Measurements from ENCODE around the gene IRF7.

IRF7 gene

DNA sequence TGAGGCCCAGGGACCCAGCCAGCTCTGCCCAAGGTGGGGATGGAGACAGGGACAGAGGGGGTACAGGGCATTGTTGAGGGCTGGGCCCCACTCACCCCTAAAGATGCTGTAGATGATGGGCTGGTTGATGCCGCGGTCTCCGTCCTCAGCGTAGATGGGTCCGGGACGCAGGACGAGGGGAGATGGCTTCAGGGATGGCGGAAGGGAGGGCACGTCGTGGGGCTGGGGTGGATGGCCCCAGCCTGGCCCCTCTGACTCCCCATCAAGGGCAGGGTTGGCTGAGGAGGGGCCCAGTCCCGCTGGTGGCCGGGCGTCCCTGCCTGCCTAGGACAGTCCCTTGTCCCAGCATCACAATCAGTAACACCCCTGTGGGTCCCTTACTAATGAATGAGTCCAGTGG is 4.5 kb upstream of the IRF7 start:
- no peak for DNase-seq

DNA sequence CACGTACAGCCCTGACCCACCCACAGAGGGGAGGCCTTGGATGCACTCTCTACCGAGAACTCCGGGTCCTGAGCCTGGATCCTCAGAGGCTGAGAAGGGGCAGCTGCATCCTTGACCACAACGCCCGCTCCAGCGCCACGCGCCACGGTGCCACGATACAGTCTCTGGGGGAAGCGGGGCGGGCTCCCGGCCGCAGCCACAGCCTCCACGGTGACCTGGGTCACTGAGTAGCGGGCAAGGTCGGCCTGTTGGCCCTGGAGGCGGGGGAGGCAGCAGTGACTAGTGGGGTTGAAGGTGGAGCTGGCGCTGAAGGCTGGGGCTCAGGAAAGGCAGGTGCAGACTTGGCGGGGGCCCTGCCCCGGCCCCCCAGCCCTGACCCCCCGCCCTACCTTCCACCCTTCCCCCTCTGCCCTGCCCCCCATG is 3.9 kb upstream of the IRF7 start:
- no peak for DNase-seq

DNA sequence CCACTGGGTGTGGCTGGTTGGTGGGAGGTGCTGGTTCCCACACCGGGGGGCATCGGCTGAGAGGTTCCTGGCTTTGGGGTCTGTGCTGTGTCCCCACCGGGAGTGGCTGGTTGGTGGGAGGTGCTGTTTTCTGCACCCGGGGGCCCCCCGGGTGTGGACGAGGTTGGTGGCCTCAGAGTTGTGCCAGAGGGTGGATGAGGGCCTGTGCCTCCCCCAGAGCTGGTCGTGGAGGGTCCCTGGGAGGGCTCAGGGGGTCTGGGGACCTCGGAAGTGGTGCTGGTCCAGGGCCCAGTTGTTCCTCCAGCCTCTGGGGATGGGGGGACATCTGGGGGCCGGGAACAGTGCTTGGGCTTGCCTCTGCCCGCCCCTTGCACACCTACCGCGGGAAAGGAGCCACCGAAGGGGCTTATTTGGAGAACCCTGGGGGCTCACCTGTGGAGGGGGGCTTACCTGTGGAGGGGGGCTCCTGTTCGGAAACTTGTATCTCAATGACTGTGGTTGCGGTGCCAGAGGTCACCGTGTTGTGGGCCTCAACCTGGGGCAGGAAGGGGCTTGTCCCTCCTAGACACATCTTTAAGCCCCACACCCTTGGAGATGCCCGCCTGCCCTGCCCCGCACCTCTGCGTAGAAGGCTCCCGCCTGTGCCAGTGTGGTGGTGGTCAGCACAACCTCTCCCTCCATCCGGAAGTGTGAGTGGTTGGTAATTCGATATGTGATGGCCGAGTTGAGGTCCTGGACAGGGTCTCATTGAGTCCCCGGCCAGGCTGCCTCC is 3.3 kb upstream of the IRF7 start:
- DNase-seq = no peak

DNA sequence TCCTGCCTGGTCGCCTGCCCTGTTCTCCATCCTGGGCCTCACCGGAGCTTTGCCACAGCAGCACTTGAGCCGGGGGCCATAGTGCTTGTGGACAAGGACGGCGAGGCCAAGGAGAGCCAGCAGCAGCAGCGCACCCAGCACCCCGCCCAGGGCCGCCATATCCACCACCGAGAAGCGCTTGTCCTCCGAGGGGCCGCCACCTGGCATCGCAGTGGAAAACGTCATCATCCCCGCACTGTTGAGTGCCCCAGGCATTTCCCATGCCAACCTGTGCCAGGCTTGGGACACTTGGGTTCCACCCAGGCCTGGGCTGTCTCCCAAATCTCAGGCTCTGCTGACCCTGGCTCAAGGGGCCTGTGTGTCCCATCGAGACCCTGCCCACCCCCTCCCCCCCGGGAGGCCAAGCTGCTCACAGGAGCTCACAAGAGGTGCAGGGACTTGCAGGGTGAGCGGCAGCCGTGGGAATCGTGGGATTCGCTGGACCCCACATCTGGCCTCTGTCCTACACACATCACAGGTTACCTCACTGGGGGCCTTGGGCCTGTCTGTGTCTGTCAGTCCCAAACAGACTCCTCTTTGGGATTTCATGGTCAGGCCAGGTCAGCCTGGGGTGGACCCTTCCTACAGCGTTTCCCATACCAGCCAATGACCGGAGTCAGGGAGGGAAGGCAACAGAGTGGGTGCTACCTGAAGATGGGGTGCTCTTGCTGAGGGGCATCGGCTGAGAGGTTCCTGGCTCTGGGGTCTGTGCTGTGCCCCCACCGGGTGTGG is 2.3 kb upstream of the IRF7 start:
- no peak for DNase-seq

DNA sequence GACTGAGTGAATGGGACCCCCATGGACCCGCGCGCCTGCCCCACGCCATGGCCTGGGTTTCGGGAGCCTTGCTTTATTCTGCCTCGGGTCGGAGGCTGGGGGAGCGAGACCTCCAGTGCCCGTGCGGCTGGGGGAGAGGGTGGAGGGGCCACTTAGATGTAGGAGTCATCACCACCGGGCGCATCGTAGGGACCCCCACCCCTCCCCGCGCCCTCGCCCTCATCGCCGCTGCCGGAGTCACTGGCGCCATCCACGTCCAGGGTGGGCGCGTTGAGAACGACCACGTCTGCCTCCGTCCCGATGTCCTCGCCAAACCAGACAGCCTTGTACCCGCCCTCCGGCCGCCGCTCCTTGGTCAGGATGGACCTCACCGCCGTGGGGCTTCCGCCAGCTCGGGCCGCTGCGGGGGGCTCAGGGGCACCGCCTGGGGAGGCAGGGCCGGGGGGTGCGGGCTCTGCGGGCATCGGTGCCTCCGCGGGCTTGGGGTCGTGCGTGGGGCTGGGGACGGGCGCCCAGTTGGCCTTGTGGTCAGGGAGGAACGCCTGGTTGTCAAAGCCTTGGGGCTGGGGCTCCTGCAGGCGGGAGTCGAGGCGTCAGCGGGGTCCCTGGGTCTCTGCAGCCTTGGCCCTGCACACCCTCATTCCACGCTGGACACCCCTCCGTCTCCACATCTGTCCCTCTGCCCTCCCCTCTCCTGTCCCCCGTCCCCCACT is 1.6 kb upstream of the IRF7 start:
- no peak for DNase-seq

DNA sequence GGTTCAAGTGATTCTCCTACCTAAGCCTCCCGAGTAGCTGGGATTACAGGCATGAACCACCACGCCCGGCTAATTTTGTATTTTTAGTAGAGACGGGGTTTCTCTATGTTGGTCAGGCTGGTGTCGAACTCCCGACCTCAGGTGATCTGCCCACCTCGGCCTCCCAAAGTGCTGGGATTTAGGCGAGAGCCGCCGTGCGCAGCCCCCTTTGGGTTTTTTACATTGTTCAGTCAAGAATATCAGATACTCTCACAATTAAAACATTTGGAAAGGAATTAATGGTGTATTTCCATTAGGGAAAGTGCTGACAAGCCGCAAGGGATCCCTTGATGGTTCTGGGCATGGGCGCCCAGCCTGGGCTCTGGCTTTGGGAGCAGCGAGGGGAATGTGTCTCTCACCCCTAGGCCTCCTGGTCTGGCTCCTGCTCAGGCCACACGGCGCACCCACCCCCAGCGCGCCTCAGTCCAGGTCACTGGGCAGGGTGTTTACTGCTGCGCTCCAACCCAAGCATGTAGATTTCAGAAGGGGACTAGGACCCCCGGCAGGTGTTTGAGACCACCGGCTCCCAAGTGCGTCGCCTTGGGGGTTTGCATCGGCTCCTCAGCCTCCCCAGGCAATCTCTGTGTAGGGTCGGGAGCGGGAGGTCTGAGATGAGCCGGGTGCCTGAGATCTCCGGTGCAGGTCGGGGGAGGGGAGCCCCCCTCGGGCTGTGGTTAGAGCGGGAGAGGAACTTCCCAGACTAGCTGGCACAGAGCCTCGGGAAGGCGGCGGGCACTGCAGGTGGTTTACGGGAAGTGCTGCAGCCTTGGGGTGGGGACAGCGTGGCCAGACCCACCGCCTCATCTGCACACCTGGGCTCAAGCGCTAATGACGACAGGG is 809 bp upstream of the IRF7 start:
- no peak for DNase-seq

DNA sequence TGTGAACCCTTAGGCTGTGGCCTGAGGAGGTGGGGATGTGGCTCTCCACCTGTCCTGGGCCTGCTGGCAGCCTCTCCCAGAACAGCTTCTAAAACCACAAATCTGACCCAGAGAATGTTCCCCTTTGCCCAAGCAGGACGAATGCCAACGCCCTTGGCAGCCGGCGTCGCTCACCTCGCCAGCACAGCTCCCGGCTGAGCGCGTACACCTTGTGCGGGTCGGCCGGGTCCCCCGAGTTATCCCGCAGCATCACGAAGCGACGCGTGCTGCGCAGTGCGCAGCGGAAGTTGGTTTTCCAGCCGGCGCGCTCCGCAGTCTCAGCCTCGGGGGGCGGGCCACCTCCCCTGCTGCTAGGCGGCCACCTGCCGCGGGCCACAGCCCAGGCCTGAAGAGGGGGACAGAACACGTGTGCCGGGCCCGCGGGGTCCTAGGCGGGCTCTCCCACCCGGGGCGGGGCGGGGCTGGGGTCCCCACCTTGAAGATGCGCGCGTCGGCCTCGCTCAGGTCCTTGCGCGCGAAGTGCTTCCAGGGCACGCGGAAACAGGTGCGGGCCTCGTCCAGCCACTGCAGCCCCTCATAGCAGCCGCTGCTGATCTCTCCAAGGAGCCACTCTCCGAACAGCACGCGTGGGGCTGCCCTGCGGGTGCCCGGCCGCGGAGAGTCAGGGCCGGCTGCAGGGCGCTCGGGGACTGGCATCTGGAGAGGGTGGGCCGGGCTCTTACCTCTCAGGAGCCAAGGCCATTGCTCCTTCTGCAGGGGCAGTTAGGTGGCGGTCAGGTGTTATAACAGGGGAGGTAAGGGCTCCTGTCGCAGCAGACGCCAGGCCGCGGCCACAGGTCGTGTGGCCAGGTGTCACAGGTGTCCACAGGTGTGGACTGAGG is 887 bp downstream of the IRF7 start:
- no peak for DNase-seq

DNA sequence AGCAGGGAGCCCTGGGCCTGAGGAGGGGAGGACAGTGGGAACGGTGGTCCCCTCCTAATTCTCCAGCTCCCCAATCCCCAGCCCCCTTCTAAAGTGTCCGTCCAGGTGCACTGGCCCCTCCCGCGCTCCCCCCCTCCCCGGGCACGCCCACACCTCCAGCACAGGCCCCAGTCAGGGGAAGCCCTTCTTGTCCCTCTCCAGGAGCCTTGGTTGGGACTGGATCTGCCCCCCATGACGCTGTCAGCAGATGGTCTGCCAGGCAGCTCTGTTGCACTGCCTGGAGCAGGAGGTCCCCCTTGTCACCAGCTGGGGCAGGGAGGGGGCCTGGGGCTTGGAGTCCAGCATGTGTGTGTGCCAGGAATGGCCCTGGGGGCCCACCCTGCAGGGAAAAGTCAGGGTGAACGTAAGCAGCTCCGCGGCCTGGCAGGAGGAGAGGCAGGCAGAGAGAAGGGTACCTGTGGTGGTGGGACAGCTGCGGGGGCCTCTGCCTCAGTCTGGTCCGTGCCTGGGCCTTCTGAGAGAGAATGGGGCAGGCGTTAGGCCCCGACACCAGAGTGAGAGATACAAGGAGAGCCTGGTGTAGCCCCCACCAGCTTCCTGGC is 1.6 kb downstream of the IRF7 start:
- no peak for DNase-seq

DNA sequence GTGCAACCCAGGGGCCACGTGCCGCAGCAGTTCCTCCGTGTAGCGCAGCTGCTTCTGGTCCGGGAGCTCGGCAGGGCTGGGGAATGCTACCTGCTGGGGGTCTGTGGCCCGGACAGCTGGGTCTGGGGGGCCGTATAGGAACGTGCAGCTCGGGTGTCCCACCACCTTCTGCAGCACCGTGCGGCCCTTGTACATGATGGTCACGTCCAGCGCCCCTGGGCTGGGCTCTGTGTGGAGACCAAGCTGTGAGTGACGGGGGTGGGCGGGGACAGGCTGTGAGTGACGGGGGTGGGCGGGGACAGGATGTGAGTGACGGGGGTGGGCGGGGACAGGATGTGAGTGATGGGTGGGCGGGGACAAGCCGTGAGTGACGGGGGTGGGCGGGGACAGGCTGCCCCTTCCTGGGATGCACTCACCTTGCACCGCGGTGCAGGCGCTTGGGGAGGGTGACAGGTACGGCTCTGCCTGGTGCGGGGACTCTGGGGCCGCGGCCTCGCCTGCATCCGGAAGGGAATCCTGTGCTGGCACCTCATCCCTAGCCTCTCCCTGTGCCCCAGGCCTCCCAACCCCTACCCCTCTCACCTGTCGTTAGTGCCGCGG is 2.3 kb downstream of the IRF7 start:
- no peak for DNase-seq

DNA sequence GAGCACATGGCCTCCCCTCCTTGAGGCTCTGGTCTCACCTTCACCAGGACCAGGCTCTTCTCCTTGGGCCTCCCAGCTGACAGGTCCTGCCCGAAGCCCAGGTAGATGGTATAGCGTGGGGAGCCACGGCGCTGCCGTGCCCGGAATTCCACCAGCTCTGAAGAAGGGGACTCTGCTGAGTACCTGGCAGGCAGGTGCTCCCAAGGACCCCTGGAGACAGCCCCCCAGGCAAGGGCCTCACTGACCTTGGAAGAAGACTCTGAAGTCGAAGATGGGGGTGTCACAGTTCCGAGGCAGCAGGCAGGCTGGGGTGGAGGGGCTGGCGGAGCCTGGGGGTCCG is 2.8 kb downstream of the IRF7 start:
- no peak for DNase-seq

DNA sequence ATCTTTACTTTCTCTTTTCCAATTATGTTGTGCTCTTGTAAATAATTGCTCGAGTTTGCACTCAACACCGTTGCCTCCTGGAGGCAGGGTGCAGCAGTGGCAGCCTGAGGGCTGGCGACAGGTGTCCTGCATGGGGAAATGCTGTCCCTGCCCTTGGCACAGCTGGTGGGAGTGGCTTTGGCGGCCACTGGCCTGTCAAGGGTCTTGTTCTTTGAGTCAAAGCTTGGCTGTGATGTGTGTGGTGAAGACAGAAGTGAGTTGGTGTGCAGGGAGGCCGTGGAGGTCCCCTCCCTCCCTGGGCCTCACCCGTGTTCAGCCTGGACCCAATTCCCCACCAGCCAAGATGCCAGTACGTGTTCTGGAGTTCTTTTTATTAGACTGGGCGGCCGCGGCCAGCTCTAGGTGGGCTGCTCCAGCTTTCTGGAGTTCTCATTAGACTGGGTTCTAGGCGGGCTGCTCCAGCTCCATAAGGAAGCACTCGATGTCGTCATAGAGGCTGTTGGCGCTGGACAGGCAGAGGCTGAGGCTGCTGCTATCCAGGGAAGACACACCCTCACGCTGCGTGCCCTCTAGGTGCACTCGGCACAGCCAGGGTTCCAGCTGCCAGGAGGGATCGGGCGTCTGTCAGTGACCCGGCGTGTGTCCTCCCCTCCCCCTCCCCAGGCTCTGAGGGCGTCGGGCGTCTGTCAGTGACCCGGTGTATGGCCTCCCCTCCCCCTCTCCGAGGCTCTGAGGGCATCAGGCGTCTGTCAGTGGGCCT is 3.4 kb downstream of the IRF7 start:
- no peak for DNase-seq

DNA sequence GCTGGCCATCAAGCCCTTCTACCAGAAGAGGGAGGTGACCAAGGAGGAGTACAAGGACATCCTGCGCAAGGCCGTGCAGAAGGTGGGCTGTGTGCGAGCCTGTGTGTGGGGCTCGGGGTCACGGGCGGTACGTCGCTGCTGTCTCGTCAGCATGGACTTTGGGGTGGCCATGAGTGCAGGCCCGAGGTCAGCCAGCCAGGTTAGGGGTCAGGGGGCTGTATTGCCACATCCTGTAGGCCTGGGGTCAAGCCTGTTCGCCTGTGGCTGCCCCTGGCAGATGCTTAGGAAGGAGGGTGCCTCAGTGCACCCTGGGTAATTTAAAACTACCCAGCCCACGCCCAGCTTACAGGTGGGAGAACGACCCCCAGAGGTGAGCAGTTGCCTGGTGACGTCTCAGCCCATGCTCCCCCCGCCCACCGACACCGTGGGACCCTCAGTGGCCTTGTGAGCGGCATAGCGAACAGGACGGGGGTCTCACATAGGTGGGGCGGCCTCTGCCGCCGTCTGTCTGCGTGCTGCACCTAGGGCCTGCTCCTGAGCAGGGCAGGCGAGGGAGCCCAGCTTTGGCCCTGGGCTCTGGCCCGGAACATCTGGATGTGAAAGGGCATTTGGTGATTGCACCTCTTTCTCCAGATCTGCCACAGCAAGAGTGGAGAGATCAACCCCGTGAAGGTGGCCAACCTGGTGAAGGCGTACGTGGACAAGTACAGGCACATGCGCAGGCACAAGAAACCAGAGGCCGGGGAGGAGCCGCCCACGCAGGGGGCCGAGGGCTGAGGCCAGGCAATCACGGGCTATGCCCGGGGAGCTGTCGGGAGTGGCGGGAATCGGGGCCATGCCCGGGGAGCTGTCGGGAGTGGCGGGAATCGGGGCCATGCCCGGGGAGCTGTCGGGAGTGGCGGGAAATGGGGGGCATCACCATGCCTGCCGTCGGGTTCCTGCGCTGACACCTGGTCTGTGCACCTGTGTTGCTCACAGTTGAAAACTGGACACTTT is 4.5 kb downstream of the IRF7 start:
- no peak for DNase-seq

DNA sequence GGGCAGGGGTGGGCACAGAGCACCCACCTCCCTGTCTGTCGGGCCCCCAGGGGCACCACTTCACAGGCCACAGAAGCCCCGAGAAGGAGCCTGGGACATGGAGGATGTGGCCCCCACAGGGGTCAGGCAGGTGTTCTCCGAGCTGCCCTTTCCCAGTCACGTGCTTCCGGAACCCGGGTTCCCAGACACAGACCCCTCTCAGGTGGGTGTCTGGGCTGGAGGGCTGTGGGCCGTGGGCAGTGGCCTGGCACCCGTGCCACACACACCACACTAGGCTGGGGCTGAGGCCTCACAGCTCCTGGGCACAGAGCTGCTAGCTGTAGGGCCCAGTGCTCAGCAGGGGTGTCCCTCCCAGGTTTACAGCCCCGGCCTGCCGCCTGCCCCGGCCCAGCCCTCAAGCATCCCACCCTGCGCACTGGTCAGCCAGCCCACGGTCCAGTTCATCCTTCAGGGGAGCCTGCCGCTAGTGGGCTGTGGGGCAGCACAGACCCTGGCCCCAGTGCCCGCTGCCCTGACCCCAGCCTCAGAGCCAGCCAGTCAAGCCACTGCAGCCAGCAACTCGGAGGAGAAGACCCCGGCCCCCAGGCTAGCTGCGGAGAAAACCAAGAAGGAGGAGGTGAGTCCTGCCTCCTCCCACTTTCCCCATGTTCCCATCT is 5.5 kb downstream of the IRF7 start:
- no peak for DNase-seq

DNA sequence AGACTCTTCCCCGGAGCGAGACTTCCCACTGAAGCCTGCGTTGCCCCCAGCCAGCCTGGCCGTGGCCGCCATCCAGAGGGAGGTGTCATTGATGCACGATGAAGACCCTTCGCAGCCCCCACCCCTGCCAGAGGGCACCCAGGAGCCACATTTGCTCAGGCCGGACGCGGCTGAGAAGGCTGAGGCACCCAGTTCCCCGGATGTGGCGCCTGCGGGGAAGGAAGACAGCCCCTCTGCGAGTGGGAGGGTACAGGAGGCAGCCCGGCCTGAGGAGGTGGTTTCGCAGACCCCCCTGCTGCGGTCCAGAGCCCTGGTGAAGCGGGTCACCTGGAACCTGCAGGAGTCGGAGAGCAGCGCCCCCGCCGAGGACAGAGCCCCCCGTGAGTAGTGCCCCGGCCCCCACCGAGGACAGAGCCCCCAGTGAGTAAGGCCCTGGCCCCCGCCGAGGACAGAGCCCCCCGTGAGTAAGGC is 6.4 kb downstream of the IRF7 start:
- no peak for DNase-seq

DNA sequence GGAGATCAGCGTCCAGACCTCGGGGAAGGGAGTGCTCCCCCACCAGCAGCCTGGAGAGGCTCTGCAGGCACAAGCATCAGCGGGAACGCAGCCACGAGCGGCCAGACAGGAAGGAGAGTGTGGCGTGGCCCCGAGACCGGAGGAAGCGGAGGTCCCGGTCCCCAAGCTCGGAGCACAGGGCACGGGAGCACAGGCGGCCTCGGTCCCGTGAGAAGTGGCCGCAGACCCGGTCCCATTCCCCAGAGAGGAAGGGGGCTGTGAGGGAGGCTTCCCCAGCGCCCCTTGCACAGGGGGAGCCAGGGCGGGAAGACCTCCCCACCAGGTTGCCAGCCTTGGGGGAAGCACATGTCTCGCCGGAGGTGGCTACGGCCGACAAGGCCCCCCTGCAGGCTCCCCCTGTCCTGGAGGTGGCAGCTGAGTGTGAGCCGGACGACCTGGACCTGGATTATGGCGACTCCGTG is 6.9 kb downstream of the IRF7 start:
- no peak for DNase-seq

DNA sequence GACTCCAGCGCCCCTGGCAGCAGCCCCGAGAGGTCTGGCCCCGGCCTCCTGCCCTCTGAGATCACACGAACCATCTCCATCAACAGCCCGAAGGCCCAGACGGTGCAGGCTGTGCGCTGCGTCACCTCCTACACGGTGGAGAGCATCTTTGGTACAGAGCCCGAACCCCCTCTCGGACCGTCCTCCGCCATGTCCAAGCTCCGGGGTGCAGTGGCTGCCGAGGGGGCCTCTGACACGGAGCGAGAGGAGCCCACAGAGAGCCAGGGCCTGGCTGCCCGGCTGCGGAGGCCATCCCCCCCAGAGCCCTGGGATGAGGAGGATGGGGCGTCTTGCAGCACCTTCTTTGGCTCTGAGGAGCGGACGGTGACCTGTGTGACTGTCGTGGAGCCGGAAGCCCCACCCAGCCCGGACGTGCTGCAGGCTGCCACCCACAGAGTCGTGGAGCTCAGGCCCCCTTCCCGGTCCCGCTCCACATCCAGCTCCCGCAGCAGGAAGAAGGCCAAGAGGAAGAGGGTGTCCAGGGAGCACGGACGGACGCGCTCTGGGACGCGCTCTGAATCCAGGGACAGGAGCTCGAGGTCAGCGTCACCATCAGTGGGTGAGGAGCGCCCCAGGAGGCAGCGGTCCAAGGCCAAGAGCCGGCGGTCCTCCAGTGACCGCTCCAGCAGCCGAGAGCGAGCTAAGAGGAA is 7.6 kb downstream of the IRF7 start:
- DNase-seq = no peak

DNA sequence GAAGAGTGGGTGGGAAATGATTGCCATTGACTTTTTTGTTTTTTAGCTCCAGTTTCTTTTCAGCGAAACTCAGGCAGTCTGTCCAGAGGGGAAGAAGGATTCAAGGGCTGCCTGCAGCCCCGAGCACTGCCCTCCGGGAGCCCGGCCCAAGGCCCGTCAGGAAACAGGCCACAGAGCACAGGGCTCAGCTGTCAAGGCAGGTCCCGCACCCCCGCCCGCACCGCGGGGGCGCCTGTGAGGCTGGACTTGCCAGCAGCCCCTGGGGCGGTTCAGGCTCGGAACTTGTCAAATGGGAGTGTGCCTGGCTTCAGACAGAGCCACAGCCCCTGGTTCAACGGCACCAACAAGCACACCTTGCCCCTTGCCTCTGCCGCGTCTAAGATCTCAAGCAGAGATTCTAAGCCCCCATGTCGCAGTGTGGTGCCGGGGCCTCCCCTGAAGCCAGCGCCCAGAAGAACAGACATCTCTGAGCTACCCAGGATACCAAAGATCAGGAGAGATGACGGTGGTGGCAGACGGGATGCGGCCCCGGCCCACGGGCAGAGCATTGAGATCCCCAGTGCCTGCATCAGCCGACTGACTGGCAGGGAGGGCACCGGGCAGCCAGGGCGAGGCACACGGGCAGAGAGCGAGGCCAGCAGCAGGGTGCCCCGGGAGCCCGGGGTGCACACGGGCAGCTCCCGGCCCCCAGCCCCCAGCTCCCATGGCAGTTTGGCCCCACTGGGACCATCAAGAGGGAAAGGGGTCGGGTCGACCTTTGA is 8.6 kb downstream of the IRF7 start:
- no peak for DNase-seq

Data from GOT3 (cell line).